ENCODE measurements around the gene TH. TPM values are rescaled to one million over a fixed set of nuclear protein-coding genes. Genes with fewer than 3 reads are reported as not detected.

TH gene
- total and polyA plus RNA-seq, 2 donors (not counting 1 experiment from before 2014, with no cell fraction given) = not detected

DNA sequence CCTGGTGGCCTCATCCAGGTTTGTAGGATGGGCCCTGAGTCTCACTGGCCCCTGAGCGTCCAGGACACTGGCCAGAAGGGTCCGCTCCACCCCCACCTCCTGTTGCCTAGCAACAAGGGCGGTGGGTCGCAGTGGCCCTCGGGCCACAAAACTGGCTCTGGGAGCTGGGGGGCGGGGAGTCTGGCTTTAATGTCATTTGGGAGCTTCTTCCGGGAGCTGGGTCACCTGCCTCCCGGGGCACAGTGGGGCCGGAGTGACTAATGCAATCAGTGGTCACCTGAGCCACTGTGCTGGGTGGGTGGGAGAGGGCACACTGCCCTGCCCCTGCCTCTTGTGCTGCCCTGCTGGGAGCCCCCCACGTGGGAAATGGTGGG lies 2.6 kb downstream of the TH start:
- peaks cover 0 to 10% (median 0%) of the 10 kb centered on the region in 4 experiments for H3K27me3 ChIP-seq (replicated peaks in 1 of 4; ENCODE audit: control extremely low read depth in 1 of 4, control insufficient read depth in 3 of 4, insufficient read depth in 4 of 4, low read length in 3 of 4)
- H3K9ac ChIP-seq (ENCODE audit: low read length) = no peak overlapping the region
- 77% methylated on average over 9 of the region's 10 CpGs for WGBS (ENCODE audit: insufficient coverage)
- Mint-ChIP-seq H3K4me3 (no peak overlapping the region), H3K9me3 (ENCODE audit: insufficient read depth) (no peaks in the 10 kb centered on the region), H3K27ac (no peak overlapping the region), H3K27me3 (no peaks in the 10 kb centered on the region), H3K4me1 (no peaks in the 10 kb centered on the region)
- no peaks in the 10 kb centered on the region for H3K36me3 ChIP-seq (replicated peaks in 1 of 2; ENCODE audit: control extremely low read depth in 1 of 2, control insufficient read depth in 1 of 2, extremely low read depth in 1 of 2, insufficient read depth in 2 of 2, low read length in 1 of 2)
- H3K4me2 ChIP-seq (replicated peaks; ENCODE audit: low read depth, low read length, poor library complexity, severe bottlenecking) = no peak overlapping the region
- no peak overlapping the region for H3K4me3 ChIP-seq (ENCODE audit: control extremely low read depth in 1 of 5, extremely low read depth in 1 of 5, insufficient read depth in 1 of 5, low read depth in 2 of 5, low read length in 4 of 5)
- POLR2A ChIA-PET = no interaction called here
- H3K27ac ChIP-seq (ENCODE audit: low read length in 2 of 2) = no peak overlapping the region
- intact Hi-C loops (cut with micrococcal nuclease) = no loop called here
- ATAC-seq (ENCODE audit: low read depth) = no peak
- TF ChIP-seq, protein P1, sequence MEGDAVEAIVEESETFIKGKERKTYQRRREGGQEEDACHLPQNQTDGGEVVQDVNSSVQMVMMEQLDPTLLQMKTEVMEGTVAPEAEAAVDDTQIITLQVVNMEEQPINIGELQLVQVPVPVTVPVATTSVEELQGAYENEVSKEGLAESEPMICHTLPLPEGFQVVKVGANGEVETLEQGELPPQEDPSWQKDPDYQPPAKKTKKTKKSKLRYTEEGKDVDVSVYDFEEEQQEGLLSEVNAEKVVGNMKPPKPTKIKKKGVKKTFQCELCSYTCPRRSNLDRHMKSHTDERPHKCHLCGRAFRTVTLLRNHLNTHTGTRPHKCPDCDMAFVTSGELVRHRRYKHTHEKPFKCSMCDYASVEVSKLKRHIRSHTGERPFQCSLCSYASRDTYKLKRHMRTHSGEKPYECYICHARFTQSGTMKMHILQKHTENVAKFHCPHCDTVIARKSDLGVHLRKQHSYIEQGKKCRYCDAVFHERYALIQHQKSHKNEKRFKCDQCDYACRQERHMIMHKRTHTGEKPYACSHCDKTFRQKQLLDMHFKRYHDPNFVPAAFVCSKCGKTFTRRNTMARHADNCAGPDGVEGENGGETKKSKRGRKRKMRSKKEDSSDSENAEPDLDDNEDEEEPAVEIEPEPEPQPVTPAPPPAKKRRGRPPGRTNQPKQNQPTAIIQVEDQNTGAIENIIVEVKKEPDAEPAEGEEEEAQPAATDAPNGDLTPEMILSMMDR (IDR thresholded peaks at IDR 0.05) = no peak
- no peak for TF ChIP-seq EZH2 (IDR thresholded peaks at IDR 0.05; ENCODE audit: borderline replicate concordance, insufficient read depth, low read depth, low read length, poor library complexity, severe bottlenecking)
- DNase-seq = no peak
- peaks cover 0 to 3% of the 10 kb centered on the region in 2 donors for H3K4me1 ChIP-seq (ENCODE audit: control insufficient read depth in 2 of 2, insufficient read depth in 2 of 2, low read length in 2 of 2)
- no peaks in the 10 kb centered on the region for H4K20me1 ChIP-seq (ENCODE audit: control insufficient read depth, insufficient read depth, low read length, poor library complexity, severe bottlenecking)
- H3K79me2 ChIP-seq (ENCODE audit: control insufficient read depth, insufficient read depth, low read length) = no peaks in the 10 kb centered on the region
- no peaks in the 10 kb centered on the region for H3K9me3 ChIP-seq (ENCODE audit: control extremely low read depth in 1 of 3, control insufficient read depth in 2 of 3, insufficient read depth in 1 of 3, low read length in 2 of 3)
- no peak overlapping the region for H2AFZ ChIP-seq (ENCODE audit: insufficient read depth, low read depth, low read length, poor library complexity, severe bottlenecking)
- CTCF ChIA-PET = interaction anchor here (1.2 to 1.6 kb wide), 2 partner anchors 18 to 136 kb away, joined by 4 to 5 read pairs; no protein-coding TSS in a partner anchor

DNA sequence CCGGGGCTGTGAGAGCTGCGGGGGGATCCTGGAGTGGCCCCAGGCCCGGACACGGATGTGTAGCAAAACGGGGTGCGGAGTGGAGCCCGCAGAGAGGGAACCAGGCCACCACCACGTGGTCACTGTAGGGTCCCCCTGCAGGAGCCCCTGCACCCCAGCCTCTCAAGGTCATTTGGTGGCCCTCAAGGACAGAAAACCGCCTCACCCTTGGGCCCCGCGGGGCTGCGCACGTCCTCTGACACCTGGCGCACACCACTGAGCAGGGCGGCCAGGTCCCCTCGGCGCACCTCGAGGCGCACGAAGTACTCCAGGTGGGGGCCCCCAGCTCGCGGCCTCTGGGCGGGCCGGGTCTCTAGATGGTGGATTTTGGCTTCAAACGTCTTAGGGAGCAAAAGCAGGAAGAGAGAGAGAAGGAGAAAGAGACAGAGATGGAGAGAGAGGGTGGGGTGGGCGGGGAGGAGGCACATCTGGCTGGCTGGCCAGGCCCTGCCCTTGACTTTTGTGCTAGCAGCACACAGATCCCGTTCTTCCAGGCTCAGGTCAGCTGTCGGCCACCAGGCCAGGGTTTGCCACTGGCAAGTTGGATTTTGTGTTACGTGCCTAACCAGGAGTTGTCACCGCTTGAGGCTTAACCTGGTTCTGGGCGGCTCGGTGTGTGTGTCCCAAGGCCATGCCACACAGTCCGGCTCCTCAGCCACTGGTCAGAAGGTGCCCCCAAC lies 3.2 kb downstream of the TH start:
- TF ChIP-seq EZH2 (IDR thresholded peaks at IDR 0.05; ENCODE audit: borderline replicate concordance, insufficient read depth, low read depth, low read length, poor library complexity, severe bottlenecking) = no peak
- TF ChIP-seq, protein P1 (IDR thresholded peaks at IDR 0.05) = no peak
- H3K4me3 ChIP-seq (ENCODE audit: control extremely low read depth in 1 of 5, extremely low read depth in 1 of 5, insufficient read depth in 1 of 5, low read depth in 2 of 5, low read length in 4 of 5) = no peak overlapping the region
- no peak overlapping the region for H3K4me2 ChIP-seq (replicated peaks; ENCODE audit: low read depth, low read length, poor library complexity, severe bottlenecking)
- no peak overlapping the region for H3K27ac ChIP-seq (ENCODE audit: low read length in 2 of 2)
- H4K20me1 ChIP-seq (ENCODE audit: control insufficient read depth, insufficient read depth, low read length, poor library complexity, severe bottlenecking) = no peaks in the 10 kb centered on the region
- no peak overlapping the region for H3K4me3 Mint-ChIP-seq
- no peaks in the 10 kb centered on the region for H3K4me1 Mint-ChIP-seq
- 86% methylated on average over 33 of the region's 33 CpGs for WGBS (ENCODE audit: insufficient coverage)
- ChIA-PET POLR2A (no interaction called here), CTCF (interaction anchor here (1.1 to 1.7 kb wide), 3 partner anchors 12 to 136 kb away, joined by 3 to 4 read pairs (median 4); no protein-coding TSS in a partner anchor)
- H2AFZ ChIP-seq (ENCODE audit: insufficient read depth, low read depth, low read length, poor library complexity, severe bottlenecking) = no peak overlapping the region
- H3K36me3 ChIP-seq (replicated peaks in 1 of 2; ENCODE audit: control extremely low read depth in 1 of 2, control insufficient read depth in 1 of 2, extremely low read depth in 1 of 2, insufficient read depth in 2 of 2, low read length in 1 of 2) = no peaks in the 10 kb centered on the region
- no peaks in the 10 kb centered on the region for H3K79me2 ChIP-seq (ENCODE audit: control insufficient read depth, insufficient read depth, low read length)
- no peaks in the 10 kb centered on the region for H3K27me3 Mint-ChIP-seq
- intact Hi-C loops (cut with micrococcal nuclease) = no loop called here
- no peak overlapping the region for H3K9ac ChIP-seq (ENCODE audit: low read length)
- H3K9me3 Mint-ChIP-seq (ENCODE audit: insufficient read depth) = no peaks in the 10 kb centered on the region
- H3K27me3 ChIP-seq (replicated peaks in 1 of 4; ENCODE audit: control extremely low read depth in 1 of 4, control insufficient read depth in 3 of 4, insufficient read depth in 4 of 4, low read length in 3 of 4) = peaks cover 0 to 10% (median 0%) of the 10 kb centered on the region in 4 experiments
- DNase-seq = no peak
- no peak for ATAC-seq (ENCODE audit: low read depth)
- no peaks in the 10 kb centered on the region for H3K9me3 ChIP-seq (ENCODE audit: control extremely low read depth in 1 of 3, control insufficient read depth in 2 of 3, insufficient read depth in 1 of 3, low read length in 2 of 3)
- H3K4me1 ChIP-seq (ENCODE audit: control insufficient read depth in 2 of 2, insufficient read depth in 2 of 2, low read length in 2 of 2) = peaks cover 0 to 3% of the 10 kb centered on the region in 2 donors
- H3K27ac Mint-ChIP-seq = no peak overlapping the region
